ENCODE data around the gene VIPR2. TPM values are rescaled to one million over a fixed set of nuclear protein-coding genes. Genes with fewer than 3 reads are reported as not detected.

The VIPR2 gene
- total and polyA plus RNA-seq, 2 experiments from 2014 or later: 2.2 to 2.4 TPM

DNA sequence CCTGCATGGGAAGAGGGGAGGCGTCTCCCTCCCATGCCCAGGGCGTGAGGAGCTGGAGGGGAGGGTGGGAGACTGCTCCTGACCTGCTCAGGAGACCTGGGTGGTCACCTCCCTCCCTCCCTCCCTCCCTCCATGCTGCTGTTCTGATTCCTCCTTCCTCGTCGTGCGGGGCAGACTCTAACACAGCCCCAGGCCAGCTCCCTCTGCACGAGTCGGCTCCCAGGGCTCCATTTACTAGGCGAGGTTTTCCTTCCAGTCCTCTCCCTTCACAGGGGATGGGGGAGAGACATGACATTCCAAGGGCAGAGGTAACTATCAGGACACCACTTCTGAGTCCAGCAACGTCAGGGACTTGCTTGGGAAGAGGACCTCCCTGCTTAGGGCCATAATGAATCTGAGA, 23.6 kb downstream of the VIPR2 start:
- Histone ChIP-seq H3K4me3 (no peak overlapping the region), H3K27me3 (no peaks in the 10 kb centered on the region), H3K27ac (no peak overlapping the region), H3K4me1 (ENCODE audit: low read depth) (no peaks in the 10 kb centered on the region), H3K36me3 (no peaks in the 10 kb centered on the region), H3K9me3 (ENCODE audit: low read depth) (no peaks in the 10 kb centered on the region)
- TF ChIP-seq, protein P1, sequence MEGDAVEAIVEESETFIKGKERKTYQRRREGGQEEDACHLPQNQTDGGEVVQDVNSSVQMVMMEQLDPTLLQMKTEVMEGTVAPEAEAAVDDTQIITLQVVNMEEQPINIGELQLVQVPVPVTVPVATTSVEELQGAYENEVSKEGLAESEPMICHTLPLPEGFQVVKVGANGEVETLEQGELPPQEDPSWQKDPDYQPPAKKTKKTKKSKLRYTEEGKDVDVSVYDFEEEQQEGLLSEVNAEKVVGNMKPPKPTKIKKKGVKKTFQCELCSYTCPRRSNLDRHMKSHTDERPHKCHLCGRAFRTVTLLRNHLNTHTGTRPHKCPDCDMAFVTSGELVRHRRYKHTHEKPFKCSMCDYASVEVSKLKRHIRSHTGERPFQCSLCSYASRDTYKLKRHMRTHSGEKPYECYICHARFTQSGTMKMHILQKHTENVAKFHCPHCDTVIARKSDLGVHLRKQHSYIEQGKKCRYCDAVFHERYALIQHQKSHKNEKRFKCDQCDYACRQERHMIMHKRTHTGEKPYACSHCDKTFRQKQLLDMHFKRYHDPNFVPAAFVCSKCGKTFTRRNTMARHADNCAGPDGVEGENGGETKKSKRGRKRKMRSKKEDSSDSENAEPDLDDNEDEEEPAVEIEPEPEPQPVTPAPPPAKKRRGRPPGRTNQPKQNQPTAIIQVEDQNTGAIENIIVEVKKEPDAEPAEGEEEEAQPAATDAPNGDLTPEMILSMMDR (IDR thresholded peaks at IDR 0.05; ENCODE audit: low read depth, low read length): no peak
- DNase-seq (ENCODE audit: low read depth in 1 of 2, low spot score in 1 of 2): no peak

DNA sequence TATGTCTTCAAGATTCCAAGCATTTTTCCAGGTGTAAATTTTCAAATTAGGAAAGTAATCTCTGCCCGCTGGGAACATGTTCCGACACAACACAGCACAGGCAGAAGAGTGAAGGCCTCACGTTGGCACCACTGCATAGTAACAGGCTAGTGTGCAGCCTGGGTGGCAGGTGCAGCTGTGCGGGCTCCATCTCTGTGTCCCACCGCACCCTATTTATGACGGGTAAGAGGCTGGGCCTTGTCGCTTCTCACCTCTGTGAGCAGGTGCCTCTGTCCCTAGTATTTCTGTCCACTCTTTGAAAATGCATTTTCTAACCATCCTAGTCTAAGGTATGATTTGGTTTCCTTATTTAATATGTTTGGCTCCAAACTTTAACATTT, 24.1 kb downstream of the VIPR2 start:
- Histone ChIP-seq H3K4me1 (ENCODE audit: low read depth) (peaks cover 3% of the 10 kb centered on the region), H3K36me3 (no peaks in the 10 kb centered on the region), H3K4me3 (no peak overlapping the region), H3K27me3 (no peaks in the 10 kb centered on the region), H3K27ac (no peak overlapping the region), H3K9me3 (ENCODE audit: low read depth) (no peaks in the 10 kb centered on the region)
- DNase-seq (ENCODE audit: low read depth in 1 of 2, low spot score in 1 of 2): no peak
- TF ChIP-seq, protein P1 (IDR thresholded peaks at IDR 0.05; ENCODE audit: low read depth, low read length): no peak

DNA sequence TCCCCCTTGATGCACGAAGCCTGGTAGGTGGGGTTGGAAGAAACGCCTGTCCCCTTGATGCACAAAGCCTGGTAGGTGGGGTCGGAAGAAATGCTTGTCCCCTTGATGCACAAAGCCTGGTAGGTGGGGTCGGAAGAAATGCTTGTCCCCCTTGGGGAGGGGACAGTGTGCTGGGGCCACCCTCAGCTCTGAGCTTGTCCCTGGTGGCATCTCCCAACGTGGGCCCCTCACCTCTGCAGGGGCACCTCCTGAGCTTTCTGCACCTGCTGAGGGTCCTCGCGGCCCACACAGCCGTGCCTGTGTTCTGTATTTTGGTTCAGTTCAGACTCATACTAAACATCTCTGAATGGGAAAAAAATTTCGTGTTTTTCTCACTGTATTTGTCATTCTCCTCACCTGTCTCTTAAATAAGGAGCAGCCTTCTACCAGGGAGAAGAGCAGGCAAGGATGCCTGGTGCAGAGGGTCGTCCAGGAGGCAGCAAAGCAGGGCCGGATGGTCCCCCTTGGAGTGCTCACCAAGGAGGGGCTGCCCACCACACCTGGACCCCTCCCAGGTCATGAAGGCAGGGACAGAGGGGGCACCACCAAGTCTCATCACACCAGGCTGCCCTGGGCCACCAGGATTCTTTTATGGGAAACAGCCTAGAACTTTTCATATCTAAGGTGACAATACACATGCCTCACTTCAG, 24.7 kb downstream of the VIPR2 start:
- peaks cover 6% of the 10 kb centered on the region for H3K4me1 ChIP-seq (ENCODE audit: low read depth)
- no peaks in the 10 kb centered on the region for H3K9me3 ChIP-seq (ENCODE audit: low read depth)
- DNase-seq (ENCODE audit: low read depth in 1 of 2, low spot score in 1 of 2): no peak
- TF ChIP-seq, protein P1 (IDR thresholded peaks at IDR 0.05; ENCODE audit: low read depth, low read length): no peak
- H3K27me3 ChIP-seq: no peaks in the 10 kb centered on the region
- H3K36me3 ChIP-seq: no peaks in the 10 kb centered on the region
- no peak overlapping the region for H3K27ac ChIP-seq
- no peak overlapping the region for H3K4me3 ChIP-seq

DNA sequence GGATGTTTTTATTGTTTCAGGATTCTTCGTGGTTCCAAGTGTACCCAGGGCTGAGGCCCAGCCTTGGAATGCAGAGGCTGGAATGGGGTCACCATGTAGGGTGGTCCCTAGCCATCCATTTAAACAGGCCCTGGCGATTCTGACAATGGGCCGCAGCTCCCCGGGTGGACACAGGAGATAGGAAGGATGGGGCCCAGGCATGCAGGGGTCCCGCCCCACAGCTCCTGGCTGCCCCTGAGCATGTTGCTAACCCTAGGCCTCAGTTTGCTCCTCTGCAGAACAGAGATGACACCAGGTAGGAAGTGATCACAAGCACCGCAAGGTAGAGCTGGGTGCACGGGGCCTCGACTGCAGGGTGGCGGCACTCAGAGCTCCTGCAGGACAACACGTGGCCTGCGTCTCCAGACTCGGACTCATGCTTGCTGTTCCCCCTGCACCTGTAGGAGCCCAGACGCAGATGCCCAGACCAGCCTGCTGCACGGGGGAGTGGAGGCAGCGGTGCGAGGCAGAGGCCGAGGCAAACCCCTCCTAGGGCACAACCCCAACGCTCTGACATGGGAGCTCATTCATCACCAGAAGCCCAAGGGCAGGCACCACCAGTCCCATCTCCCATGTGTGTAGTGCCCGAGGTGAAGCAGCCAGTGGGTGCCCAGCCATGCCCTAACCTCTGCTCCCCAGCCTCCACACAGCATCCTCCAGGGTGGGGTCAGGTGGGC, 25.5 kb downstream of the VIPR2 start:
- H3K9me3 ChIP-seq (ENCODE audit: low read depth): no peaks in the 10 kb centered on the region
- peaks cover 6% of the 10 kb centered on the region for H3K4me1 ChIP-seq (ENCODE audit: low read depth)
- DNase-seq (ENCODE audit: low read depth in 1 of 2, low spot score in 1 of 2): no peak
- no peaks in the 10 kb centered on the region for H3K27me3 ChIP-seq
- H3K4me3 ChIP-seq: no peak overlapping the region
- TF ChIP-seq, protein P1 (IDR thresholded peaks at IDR 0.05; ENCODE audit: low read depth, low read length): no peak
- H3K36me3 ChIP-seq: no peaks in the 10 kb centered on the region
- no peak overlapping the region for H3K27ac ChIP-seq

DNA sequence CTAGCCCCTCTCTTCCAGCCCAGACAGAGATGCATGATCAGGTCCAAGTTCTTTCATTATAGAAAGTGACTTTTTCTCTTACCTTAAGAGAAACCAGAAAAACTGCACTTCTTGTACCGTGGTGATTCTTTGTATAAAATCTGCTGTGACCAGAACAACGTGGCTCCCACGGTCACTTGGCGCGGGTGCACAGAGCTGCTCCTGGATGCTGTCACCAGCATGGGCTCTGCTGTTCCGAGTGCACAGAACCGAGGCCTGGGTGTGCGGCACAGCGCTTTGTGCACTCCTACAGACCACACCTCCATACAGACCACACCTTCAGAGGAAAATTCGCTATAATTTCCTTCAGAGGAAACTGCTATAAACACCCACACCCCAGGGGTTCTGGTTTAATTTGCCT, 26.0 kb downstream of the VIPR2 start:
- Histone ChIP-seq H3K9me3 (ENCODE audit: low read depth) (no peaks in the 10 kb centered on the region), H3K4me3 (no peak overlapping the region), H3K27me3 (no peaks in the 10 kb centered on the region), H3K36me3 (no peaks in the 10 kb centered on the region), H3K27ac (no peak overlapping the region), H3K4me1 (ENCODE audit: low read depth) (peaks cover 6% of the 10 kb centered on the region)
- TF ChIP-seq, protein P1 (IDR thresholded peaks at IDR 0.05; ENCODE audit: low read depth, low read length): no peak
- DNase-seq (ENCODE audit: low read depth in 1 of 2, low spot score in 1 of 2): no peak

Data from cardiac muscle cell (in vitro differentiated cells and primary cell).